A549 treated with ZK216348 at 1 μM for 4 hours (cell line): ENCODE data around the gene DYNC1I1. TPM values are rescaled to one million over a fixed set of nuclear protein-coding genes. Genes with fewer than 3 reads are reported as not detected.

ENCODE experiments used
- total RNA-seq: library from RNA; stranded (reverse); fragments of 200-300 nt; extraction: Qiagen RNA extraction; gene quantifications from 5 replicates; pipeline ENCODE4 v1.2.3, GENCODE V29; 2022; ENCODE audit warnings: low read depth

Gene DYNC1I1
- not detected in 5 replicates for total RNA-seq

GRCh38 chr7:95772298-95772770 is at the start of gene DYNC1I1:
Gene DYNC1I1 (plus strand): TSS chr7:95772554. CDS start chr7:95804730, 32,176 bp downstream.

Other genes starting within 250 kb of the DYNC1I1 start
- 9.4 to 17.3 TPM (median 16.3 TPM) in 5 replicates for gene PDK4, start 176.0 kb upstream of the DYNC1I1 start, total RNA-seq